CD4-positive, alpha-beta T cell treated with Interferon gamma for 1 hour (primary cell): ENCODE measurements around the gene ZNF215.
"Not testable (repeated sequence)": the region's sequence is repeated elsewhere in the genome, so short reads cannot be mapped to it uniquely, and the experiment has no call there.

Source experiments
- DNase-seq: peaks from one replicate; pipeline ENCODE4 v3.0.0-alpha.2; 2020

ZNF215 gene

DNA sequence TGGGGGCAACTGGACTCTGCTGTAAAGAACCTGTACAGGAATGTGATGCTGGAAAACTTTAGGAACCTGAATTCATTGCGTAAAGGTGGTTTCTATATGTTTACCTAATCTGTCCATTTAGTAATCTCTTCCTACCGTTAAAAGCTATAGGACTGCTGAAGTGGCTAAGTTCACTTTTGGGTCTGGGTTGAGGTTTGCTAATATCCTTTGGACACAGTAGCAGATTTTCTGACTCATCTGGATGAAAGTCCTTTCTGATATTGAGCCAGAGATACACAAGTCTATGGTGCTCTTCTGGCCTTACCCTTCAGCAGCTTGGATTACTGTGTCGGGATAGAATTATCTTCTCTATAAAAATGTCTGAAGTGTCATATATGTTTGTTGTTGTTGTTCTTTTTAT is 16.9 kb downstream of the ZNF215 start:
- DNase-seq, result no peak

GRCh38 chr11:6954248-6954647 is 28.0 kb downstream of the ZNF215 start:
- not testable (repeated sequence) for DNase-seq

DNA sequence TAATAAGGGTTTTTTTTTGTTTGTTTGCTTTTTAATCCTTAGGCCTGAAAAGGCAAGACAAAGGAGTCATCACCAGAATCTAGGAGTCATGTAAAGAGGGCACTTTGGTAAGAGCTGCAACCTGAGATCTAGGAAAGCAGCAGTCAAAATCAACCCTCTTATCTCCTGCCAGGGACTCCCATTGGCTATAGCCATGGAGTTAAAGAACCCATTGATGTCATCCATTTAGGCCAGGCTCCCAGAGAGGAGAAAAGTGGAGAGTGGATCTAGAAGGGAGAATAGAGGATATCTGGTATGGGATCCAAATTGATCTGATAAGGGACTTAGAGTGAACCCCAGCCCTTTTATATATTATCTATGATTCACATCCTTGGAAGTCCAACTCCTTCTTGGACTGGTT is 35.9 kb downstream of the ZNF215 start:
- no peak for DNase-seq

DNA sequence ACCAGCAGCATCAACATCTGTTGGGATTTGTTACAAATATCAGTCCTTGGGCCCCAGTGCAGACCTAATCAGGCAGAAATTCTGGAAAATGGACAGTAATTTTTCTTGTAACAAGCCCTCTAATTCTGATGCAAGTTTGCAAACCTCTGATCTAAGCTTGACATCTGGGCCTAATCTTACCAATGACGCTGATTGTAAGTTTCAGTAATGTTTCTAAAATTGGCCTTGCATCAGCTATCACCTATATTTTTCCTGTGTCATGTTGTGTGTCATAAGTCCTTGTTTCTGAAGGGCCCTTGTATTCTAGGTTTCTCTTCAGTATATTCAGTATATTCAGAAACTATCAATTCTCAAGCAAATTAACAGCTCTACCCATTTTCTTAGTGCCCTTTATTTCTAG is 36.4 kb downstream of the ZNF215 start:
- DNase-seq, result no peak

GRCh38 chr11:6968816-6969215 is 42.6 kb downstream of the ZNF215 start:
- DNase-seq, result no peak

- DNase-seq, result not testable (repeated sequence)
These were observed 43.6 kb downstream of the ZNF215 start for GRCh38 chr11:6969854-6970253.

DNA sequence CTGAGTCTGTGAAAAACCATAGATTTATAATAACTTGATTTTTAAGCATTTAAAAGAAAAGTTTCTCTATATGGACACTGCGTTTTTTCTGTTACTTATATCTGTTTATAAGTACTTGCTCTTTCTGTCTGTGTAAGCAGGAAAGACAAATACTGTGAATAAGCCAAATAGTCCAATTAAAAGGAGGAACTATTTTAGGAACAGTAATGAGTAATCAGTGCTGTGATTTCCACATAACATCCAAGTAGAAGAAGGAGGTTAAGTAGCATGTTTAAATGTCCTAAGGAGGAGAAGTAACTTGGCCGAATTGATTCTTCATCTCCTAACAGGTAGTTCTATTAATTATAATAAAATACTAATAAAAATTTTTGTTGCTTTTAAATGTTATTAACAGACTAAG is 53.1 kb downstream of the ZNF215 start:
- no peak for DNase-seq

- DNase-seq, result no peak
These were observed 60.3 kb downstream of the ZNF215 start for GRCh38 chr11:6986487-6986886.

GRCh38 chr11:6988506-6988905 is 62.3 kb downstream of the ZNF215 start:
- no peak for DNase-seq

GRCh38 chr11:6991227-6991626 is 65.0 kb downstream of the ZNF215 start:
- DNase-seq, result no peak

- DNase-seq, result no peak
These were observed 65.8 kb downstream of the ZNF215 start for GRCh38 chr11:6992026-6992425.

- no peak for DNase-seq
These were observed 66.5 kb downstream of the ZNF215 start for GRCh38 chr11:6992457-6993417.

DNA sequence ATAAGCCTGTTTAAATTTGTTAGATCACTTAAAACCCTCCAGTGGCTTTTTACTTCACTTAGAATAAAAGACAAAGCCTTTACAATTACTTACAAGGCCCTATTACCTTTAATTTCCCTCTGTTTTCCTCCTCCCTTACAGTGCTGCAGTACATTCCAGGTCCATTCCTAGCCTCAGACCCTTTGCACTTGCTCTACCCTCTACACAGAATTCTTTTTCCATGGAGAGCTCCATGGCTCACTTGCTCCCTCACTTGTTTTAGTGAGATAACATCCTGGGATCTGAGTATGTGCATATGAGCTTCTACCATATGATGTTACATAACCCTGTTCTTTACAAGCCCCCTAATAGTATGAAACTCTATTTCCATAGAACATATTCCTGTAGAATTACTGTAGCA is 69.5 kb downstream of the ZNF215 start:
- DNase-seq, result no peak

- no peak for DNase-seq
These were observed 78.3 kb downstream of the ZNF215 start for GRCh38 chr11:7004482-7004881.
